NT2/D1 (cell line): ENCODE data around the gene CXADR.

Experiments
- SUZ12 ChIP-seq: IDR thresholded peaks from 2 replicates; pipeline ENCODE4 v1.6.1; 2011; ENCODE audit not compliant: insufficient read length, insufficient read depth; ENCODE audit errors: extremely low read depth
- YY1 ChIP-seq: IDR thresholded peaks from 2 replicates; pipeline ENCODE4 v1.6.1; 2011; ENCODE audit not compliant: insufficient read length, insufficient read depth

GRCh38 chr21:17548262-17548661 lies 35.4 kb downstream of the CXADR start:
- TF ChIP-seq SUZ12 (no peak), YY1 (no peak)
